ENCODE results near the gene CLDN3.
A peak's percentile ranks its signal among the peaks of the same experiment; 100 is the strongest.
"Not testable (repeated sequence)": the region's sequence is repeated elsewhere in the genome, so short reads cannot be mapped to it uniquely, and the experiment has no call there.

CLDN3 gene

GRCh38 chr7:73735528-73735905 is 34.6 kb downstream of the CLDN3 start:
- no peak for DNase-seq

GRCh38 chr7:73734619-73735527 is 35.2 kb downstream of the CLDN3 start:
- peak; percentile 76 for DNase-seq

GRCh38 chr7:73732397-73732796 is 37.7 kb downstream of the CLDN3 start:
- DNase-seq, result no peak

GRCh38 chr7:73730485-73730884 is 39.6 kb downstream of the CLDN3 start:
- DNase-seq, result no peak

GRCh38 chr7:73728551-73728950 is 41.5 kb downstream of the CLDN3 start:
- DNase-seq, result no peak

- DNase-seq, result no peak
Observed at GRCh38 chr7:73727952-73728351, 42.1 kb downstream of the CLDN3 start.

GRCh38 chr7:73726083-73726466 is 44.0 kb downstream of the CLDN3 start:
- DNase-seq, result no peak

- DNase-seq, result no peak
Observed at GRCh38 chr7:73723813-73724212, 46.3 kb downstream of the CLDN3 start.

- no peak for DNase-seq
Observed at GRCh38 chr7:73722785-73723184, 47.3 kb downstream of the CLDN3 start.

GRCh38 chr7:73722182-73722581 is 47.9 kb downstream of the CLDN3 start:
- DNase-seq, result not testable (repeated sequence)

GRCh38 chr7:73721377-73721817 is 48.7 kb downstream of the CLDN3 start:
- no peak for DNase-seq

- DNase-seq, result not testable (repeated sequence)
Observed at GRCh38 chr7:73720443-73720842, 49.6 kb downstream of the CLDN3 start.

- no peak for DNase-seq
Observed at GRCh38 chr7:73719806-73720169, 50.3 kb downstream of the CLDN3 start.

Measured in stimulated activated CD4-positive, alpha-beta T cell treated with anti-CD3 and anti-CD28 coated beads, Interleukin-4, amount 100 ng/mL, for 1 hour (primary cell).